CD1c-positive myeloid dendritic cell (primary cell): ENCODE results near the gene ATP2A2.
"Not testable (repeated sequence)": the region's sequence is repeated elsewhere in the genome, so short reads cannot be mapped to it uniquely, and the experiment has no call there.

Source experiments
- DNase-seq: peaks from one replicate; pipeline ENCODE4 v3.0.0-alpha.2; 2016; ENCODE audit errors: extremely low spot score

Gene ATP2A2

GRCh38 chr12:110289711-110290078 is 8.6 kb downstream of the ATP2A2 start:
- no peak for DNase-seq

GRCh38 chr12:110301065-110301806 is 20.2 kb downstream of the ATP2A2 start:
- DNase-seq, result no peak

- no peak for DNase-seq
These were observed 23.1 kb downstream of the ATP2A2 start for GRCh38 chr12:110304061-110304551.

- DNase-seq, result no peak
These were observed 26.3 kb downstream of the ATP2A2 start for GRCh38 chr12:110307372-110307771.

- no peak for DNase-seq
These were observed 29.7 kb downstream of the ATP2A2 start for GRCh38 chr12:110310763-110311162.

- DNase-seq, result no peak
These were observed 30.9 kb downstream of the ATP2A2 start for GRCh38 chr12:110311903-110312302.

GRCh38 chr12:110312581-110313360 is 31.7 kb downstream of the ATP2A2 start:
- DNase-seq, result peak; percentile 65

GRCh38 chr12:110314308-110314707 is 33.3 kb downstream of the ATP2A2 start:
- DNase-seq, result peak; percentile 53

GRCh38 chr12:110316861-110317260 is 35.8 kb downstream of the ATP2A2 start:
- peak; percentile 33 for DNase-seq

- DNase-seq, result no peak
These were observed 36.9 kb downstream of the ATP2A2 start for GRCh38 chr12:110317911-110318310.

GRCh38 chr12:110320550-110320949 is 39.5 kb downstream of the ATP2A2 start:
- no peak for DNase-seq

- no peak for DNase-seq
These were observed 48.7 kb downstream of the ATP2A2 start for GRCh38 chr12:110329710-110330109.

- DNase-seq, result no peak
These were observed 49.1 kb downstream of the ATP2A2 start for GRCh38 chr12:110330124-110330523.

GRCh38 chr12:110330544-110330943 is 49.5 kb downstream of the ATP2A2 start:
- DNase-seq, result no peak

- DNase-seq, result no peak
These were observed 52.2 kb downstream of the ATP2A2 start for GRCh38 chr12:110333201-110333600.

- DNase-seq, result no peak
These were observed 54.5 kb downstream of the ATP2A2 start for GRCh38 chr12:110335481-110336045.

GRCh38 chr12:110337912-110338710 is 57.1 kb downstream of the ATP2A2 start:
- no peak for DNase-seq

- no peak for DNase-seq
These were observed 57.7 kb downstream of the ATP2A2 start for GRCh38 chr12:110338754-110339153.

GRCh38 chr12:110339184-110339952 is 58.3 kb downstream of the ATP2A2 start:
- DNase-seq, result no peak

- DNase-seq, result not testable (repeated sequence)
These were observed 59.2 kb downstream of the ATP2A2 start for GRCh38 chr12:110340261-110340660.

GRCh38 chr12:110340706-110341105 is 59.7 kb downstream of the ATP2A2 start:
- DNase-seq, result no peak
